PC-9 (cell line): ENCODE data around the gene FAM162A.

Source experiments
- EZH2 ChIP-seq: fragments of 200-600 bp; sonication (generic); IDR thresholded peaks from 2 replicates; pipeline ENCODE4 v1.8.0; 2017; ENCODE audit warnings: antibody characterized with exemption, low read depth
- TF ChIP-seq, protein P1 (sequence below): fragments of 200-600 bp; sonication (generic); conservative IDR thresholded peaks from 2 replicates; pipeline ENCODE4 v1.6.1; 2017; ENCODE audit warnings: mixed run types, antibody characterized with exemption, mild to moderate bottlenecking, moderate library complexity

DNA sequence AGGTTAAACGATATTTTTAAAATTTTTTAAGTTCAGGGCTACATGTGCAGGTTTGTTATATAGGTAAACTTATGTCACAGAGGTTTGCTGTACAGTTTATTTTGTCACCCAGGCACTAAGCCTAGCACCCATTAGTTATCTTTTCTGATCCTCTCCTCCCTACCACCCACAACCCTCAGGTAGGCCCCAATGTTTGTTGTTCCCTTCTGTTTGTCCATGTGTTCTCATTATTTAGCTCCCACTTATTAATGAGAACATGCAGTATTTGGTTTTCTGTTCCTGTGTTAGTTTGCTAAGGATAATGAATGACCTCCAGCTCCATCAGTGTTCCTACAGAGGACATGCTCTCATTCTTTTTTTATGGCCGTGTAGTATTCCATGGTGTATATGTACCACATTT lies 14.9 kb downstream of the FAM162A start:
- TF ChIP-seq, protein P1, sequence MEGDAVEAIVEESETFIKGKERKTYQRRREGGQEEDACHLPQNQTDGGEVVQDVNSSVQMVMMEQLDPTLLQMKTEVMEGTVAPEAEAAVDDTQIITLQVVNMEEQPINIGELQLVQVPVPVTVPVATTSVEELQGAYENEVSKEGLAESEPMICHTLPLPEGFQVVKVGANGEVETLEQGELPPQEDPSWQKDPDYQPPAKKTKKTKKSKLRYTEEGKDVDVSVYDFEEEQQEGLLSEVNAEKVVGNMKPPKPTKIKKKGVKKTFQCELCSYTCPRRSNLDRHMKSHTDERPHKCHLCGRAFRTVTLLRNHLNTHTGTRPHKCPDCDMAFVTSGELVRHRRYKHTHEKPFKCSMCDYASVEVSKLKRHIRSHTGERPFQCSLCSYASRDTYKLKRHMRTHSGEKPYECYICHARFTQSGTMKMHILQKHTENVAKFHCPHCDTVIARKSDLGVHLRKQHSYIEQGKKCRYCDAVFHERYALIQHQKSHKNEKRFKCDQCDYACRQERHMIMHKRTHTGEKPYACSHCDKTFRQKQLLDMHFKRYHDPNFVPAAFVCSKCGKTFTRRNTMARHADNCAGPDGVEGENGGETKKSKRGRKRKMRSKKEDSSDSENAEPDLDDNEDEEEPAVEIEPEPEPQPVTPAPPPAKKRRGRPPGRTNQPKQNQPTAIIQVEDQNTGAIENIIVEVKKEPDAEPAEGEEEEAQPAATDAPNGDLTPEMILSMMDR: no peak
- no peak for TF ChIP-seq EZH2
